GM21737 (cell line): ENCODE results near the gene CABLES2.

Experiments used
- ATAC-seq: cut with Tn5 transposase; IDR thresholded peaks from one replicate; pipeline ENCODE4 v1.9.1; 2021; ENCODE audit warnings: mild to moderate bottlenecking, moderate library complexity; ENCODE audit not compliant: unreplicated experiment

Gene CABLES2

GRCh38 chr20:62407221-62407992 is at the start of gene CABLES2:
CABLES2 (minus strand) TSS chr20:62407285; CDS start chr20:62407276, 9 bp downstream.
- ATAC-seq: peak; percentile 73

DNA sequence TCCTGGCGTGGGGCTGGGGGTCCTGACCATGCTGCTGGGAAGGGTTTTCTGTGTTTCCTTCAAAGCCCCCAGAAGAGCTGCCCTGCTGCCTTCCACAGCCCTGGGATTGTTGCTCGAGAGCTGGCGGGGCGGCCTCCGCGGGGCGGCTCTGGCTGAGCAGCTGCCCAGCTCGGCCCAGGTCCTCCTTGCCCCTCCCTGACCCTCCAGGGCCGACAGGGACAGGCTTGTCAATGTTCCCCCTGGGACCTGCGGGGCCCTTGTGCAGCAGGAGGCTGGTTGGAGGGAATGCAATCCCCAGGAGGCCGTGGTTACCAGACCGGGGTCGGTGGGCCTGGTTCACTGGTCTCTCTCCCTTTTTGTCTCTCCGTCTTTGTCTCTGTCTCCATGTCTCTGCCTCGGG is 48.8 kb upstream of the CABLES2 start:
- no peak for ATAC-seq

- no peak for ATAC-seq
Measured at GRCh38 chr20:62454904-62455636, 48.0 kb upstream of the CABLES2 start.

DNA sequence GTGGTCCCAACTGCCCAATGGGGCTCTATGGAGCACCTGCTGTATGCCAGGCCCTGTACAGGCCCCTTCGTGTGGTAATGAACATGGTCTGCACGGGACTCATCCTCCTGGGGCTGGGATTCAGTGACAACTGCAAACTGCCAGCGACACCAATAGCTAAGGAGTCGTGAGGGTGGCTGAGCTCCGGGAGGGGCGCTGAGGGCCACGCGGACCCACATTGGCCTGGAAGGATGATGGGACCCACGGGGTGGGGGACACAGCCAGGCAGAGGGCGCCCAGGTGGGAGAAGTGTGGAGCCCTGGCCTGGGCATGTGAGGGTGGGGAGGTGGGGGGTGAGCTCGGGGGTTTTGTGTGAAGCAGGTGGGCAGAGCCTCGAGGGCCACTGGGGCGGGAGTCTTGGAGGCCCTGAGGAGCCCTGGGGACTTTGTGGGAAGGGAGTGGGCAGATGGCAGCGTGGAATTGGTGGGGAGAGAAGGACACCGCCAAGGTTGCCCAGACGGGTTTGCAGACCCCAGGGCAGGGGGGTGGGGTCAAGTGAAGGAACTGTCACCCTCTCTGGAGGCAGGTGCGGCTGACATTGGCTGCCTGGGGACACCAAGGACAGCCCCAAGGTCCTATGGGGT is 46.2 kb upstream of the CABLES2 start:
- no peak for ATAC-seq

DNA sequence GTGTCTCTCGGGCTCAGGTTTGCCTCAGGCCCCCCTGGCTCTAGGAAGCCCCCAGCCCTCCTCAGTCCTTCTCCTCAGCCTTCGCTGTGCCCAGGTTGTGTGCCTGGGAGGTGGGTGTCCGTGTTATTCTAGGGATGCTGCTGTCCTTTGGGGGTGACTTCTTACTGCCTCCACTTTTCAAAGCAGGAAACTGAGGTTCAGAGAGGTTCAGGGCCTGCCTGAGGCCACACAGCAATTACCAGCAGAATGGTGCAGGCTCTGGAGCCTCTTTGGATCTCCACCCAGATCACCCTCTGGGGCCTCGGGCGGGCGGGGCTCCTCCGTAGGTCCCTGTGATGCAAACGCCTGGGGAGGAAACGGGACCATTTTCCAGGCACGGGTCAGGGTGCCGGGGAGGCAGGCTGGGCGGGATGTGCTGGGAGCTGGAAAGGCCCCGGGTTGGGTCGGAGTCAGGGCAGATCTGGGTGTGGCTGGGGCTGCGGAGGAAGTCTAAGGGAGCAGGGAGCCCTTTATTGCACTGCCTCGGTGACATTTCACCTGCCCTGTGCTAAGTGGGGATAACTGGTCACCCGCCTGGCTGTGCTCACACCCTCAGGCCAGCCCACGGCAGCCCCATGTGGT is 45.5 kb upstream of the CABLES2 start:
- no peak for ATAC-seq

DNA sequence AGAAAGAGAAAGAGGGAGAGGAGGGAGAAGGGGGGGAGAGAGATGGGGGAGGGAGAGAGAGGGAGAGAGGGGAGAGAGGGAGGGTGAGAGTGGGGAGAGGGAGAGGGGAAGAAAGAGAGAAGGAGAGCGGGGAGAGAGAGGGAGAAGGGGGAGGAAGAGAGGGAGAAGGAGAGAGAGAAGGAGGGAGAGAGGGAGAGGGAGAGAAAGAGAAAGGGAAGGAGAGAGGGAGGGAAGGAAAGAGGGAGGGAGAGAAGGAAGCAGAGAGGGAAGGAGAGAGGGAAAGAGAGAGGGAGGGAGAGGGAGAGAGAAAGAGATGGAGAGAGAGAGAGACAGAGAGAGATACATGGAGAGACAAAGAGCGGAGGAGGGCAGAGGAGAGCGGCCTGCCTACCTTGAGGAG is 44.9 kb upstream of the CABLES2 start:
- no peak for ATAC-seq

DNA sequence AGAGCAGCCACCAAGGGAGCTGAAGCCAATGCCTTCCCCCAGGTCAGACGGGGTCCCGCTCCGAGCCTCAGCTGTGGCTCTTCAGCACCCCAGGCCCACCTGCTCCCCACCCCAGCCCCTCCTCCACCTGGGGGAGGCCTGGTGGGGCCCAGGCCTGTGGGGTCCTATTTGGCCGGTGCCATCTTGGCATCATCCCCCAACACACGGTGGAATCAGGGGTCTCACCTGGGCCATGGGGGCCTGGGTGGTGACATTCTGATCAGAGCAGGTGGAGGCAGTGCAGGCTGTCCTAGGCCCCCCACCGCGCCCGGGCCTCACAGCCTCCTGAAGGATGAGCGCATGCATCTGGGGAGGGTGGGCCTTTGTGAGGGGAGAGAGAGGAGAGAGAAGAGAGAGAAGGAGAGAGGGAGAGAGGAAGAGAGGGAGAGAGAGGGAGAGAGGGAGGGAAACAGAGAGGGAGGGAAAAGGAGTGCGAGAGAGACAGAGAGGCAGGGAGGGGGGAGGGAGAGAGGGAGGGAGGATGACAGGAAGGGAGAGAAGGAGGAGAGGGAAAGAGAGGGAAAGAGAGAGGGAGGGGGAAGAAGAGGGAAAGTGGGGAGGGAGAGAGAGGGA is 44.2 kb upstream of the CABLES2 start:
- ATAC-seq: no peak

DNA sequence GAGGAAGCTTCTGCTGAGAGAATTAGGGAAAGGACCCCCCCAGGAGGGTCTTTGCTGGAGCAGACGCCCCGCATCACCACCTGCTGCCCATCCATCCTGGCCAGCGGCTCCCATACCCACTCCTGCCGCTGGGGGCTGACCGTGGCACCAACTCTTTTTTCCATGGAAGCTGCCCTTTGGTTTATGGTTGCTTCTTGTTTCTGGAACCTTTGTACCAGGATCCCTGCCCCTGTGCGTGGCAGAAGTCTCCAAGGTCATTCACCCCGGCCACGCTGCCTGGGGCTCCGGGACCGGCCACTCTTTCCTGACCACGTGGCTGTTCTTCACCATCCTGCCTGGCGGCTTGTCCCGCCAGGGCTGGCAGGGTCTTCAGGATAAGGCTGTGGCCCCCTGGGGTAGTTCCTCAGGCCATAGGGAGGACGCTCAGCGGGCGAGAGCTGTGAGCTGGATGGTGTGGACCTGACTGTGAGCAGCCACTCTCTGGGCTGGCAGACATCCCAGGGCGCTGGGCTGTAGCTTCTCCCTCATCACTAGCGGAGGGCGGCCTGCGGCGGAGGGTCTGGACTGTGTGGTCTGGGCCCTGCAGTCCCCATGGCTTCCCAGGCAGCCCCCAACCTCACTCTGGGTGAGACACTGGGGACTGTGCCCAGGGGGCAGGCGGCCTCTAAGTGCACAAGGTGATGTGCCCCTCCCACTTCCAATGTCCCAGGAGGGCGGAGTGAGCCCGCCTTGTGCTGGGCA is 43.0 kb upstream of the CABLES2 start:
- no peak for ATAC-seq

DNA sequence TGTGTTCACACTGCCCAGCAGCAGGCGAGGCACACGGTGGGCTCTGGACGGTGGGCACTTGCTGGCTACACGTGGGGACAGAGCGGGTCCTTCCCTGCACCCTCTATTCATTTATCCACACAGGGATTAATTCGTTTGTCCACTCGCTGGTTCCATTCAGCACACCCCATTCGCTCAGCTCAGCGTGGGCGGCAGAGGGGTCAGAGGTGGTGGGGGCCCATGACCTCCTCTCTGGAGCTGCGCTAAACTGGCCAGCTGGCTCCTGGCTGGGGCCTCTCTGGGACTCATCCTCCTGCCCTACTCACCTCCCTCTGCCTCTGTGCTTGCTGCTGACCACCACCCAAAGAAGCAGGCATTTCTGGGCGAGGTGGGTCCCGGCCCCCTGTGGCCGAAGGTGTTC is 41.7 kb upstream of the CABLES2 start:
- ATAC-seq: no peak

DNA sequence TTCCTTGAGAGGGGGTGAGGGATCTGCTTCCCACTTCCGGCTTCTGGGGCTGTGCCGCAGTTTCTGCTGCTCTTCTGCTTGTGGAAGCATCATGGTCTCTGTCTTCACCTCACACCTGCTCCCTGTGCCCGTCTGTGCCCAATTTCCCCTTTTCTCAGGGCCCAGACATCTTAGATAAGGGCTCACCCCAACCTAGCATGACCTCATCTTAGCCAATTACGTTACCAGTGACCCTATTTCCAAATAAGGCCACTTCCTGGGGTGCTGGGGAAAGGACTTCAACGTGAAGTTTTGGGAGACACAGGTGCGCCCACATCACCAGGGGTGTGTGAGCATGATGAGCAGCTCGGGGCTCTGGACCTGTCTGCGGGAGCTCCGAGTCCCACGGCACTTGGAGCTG is 41.0 kb upstream of the CABLES2 start:
- no peak for ATAC-seq

DNA sequence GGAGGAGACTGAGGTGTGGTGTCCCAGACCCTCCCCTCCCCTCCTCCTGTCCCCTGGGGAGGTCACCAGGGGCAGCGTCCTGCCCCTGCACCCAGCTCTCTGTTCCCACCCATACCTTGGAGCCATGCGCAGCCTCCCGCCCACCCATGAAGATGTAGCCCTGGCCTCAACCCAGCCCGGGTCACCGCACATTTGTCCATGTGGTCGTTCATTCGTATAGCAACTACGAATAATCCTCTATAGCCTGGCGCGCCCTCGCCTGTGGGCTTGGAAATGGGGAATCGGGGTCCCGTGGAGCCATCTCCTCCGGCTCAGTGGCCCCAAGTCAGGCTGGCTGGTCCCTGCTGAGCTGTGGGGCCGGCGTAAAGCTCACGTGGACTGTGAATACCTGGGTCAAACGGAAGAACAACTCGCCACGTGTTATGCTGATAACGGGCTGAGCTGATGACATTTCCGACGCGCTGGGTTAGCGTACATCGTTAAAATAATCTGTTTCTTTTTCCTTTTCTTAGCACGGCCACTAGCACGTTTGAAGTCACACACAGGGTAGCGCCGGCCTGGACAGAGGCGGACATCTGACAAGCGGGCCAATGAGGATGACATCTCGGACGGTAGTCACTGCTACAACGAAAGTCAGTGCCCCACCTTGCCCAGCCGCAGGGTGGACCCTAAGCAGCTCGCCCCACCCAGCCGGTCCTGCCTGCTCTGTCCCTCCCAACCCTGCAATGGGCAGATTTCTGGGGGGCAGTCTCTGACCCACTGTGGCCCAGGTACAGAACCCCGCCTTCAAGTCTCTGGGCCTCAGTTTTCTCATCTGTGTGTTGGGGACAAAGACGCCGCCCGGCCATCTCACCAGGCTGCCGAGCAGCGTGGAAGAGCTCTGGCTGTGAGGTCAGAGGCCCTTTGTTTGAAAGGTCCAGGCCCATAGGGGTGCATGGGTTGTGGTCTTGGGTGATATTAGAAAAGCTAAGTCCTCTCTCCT is 40.1 kb upstream of the CABLES2 start:
- ATAC-seq: no peak

GRCh38 chr20:62446481-62446880 is 39.4 kb upstream of the CABLES2 start:
- ATAC-seq: no peak

DNA sequence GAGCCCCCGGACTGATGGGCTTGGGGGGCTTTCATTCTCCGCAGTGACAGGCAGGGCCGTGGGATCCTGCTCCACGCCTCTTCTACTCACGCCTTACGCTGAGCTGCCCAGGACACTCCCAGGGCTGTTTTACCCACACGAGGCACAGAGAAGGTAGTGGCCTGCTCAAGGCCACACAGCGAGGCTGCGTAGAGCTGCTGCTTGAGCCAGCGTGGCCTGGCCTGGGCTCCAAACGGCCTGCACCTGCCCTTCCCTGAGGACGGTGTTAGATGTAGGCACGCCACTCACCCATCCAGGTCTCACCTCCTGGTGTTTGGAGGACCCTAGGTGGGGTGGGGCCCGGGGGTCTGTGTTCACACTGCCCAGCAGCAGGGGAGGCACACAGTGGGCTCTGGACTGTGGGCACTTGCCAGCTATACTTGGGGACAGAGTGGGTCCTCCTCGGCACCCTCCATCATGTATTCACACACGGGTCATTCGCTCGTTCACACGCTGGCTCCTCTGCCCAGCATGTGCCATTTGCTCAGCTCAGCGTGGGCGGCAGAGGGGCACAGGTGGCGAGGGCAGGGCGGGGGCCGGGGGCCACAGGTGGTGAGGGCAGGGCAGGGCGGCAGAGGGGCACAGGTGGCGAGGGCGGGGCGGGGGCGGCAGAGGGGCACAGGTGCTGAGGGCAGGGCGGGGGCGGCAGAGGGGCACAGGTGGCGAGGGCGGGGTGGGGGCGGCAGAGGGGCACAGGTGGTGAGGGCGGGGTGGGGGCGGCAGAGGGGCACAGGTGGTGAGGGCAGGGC is 38.7 kb upstream of the CABLES2 start:
- ATAC-seq: no peak

DNA sequence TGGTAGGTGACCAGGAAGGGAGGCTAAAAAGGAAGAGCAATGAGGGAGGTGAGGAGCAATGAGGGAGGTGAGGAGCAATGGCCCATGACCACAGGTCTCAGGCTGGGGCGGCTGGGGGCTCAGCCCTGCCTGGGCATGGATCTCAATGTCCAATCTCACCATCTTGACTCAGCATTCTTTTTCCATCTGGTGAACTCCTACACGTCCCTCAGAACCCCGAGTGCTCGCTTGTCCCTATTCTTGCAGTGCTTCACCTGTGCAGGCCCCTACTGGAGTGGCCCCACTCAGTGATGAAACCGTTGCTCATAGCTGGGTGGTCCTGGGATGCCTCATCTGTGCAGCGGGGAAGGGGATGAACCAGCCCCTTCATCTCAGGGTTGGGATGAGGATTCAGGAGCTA is 37.2 kb upstream of the CABLES2 start:
- no peak for ATAC-seq

- no peak for ATAC-seq
Measured at GRCh38 chr20:62441987-62442539, 35.0 kb upstream of the CABLES2 start.

DNA sequence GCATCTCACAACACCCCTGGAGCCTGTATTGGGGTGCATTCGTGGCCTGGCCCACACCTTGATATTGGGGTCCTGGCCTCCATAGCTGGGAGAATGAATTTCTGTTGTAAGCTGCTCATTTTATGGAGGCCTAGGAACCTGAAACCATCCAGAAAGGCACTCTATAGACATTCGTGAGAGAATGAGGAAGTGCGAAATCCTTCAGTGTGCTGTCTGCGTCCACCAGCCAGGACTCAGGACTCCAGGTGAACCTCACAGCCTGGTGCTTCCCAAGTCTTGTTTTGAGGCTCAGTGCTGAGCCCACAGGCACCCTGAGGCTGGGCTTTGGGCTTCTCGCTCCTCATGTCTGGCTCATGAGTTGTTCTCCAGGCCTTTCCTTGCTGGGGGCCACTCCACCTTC is 32.1 kb upstream of the CABLES2 start:
- no peak for ATAC-seq

- ATAC-seq: no peak
Measured at GRCh38 chr20:62437927-62438326, 30.8 kb upstream of the CABLES2 start.

DNA sequence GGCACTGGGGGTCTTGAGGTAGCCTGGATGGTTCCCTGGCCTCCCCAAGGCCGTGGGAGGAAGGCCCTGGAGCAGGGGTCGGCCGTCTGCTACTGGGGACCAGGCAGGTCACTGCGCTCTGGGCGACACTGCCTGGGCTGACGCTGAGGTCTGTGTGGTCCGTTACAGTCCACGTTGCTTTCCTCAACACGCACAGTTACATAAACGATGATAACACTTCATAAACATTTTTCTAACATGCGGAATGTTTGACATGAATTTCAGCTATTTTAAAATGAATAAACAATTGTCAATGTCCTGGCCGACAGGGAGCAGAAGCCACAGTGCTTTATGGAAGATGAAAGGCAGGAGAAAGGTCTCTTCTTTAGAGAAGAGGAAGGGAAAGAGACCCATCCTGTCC is 30.4 kb upstream of the CABLES2 start:
- ATAC-seq: no peak
